Stimulated activated naive CD8-positive, alpha-beta T cell treated with anti-CD3 and anti-CD28 coated beads, Interleukin-15, amount 100 ng/mL, for 72 hours (primary cell): Measurements from ENCODE around the gene SVBP.
"Not testable (repeated sequence)": the region's sequence is repeated elsewhere in the genome, so short reads cannot be mapped to it uniquely, and the experiment has no call there.

Experiments used
- ATAC-seq: fragments of 150-1000 bp; cut with Tn5 transposase; 2 replicates; pipeline ENCODE4 v1.10.0; 2021; ENCODE audit warnings: mild to moderate bottlenecking, moderate library complexity
- DNase-seq, 2 donors: peaks; one replicate each; pipeline ENCODE4 v3.0.0; 2021 to 2022
- H3K27ac Mint-ChIP-seq, 2 donors: one replicate each; pipeline ENCODE4 v1.8.0; 2022; ENCODE audit warnings: mild to moderate bottlenecking in 2 of 2, mixed read lengths in 2 of 2, moderate library complexity in 2 of 2
- H3K27me3 Mint-ChIP-seq: one replicate; pipeline ENCODE4 v1.8.0; 2022; ENCODE audit warnings: mixed read lengths
- H3K4me1 Mint-ChIP-seq: one replicate; pipeline ENCODE4 v1.8.0; 2022; ENCODE audit warnings: mild to moderate bottlenecking, mixed read lengths
- H3K4me3 Mint-ChIP-seq, 2 donors: one replicate each; pipeline ENCODE4 v1.8.0; 2022; ENCODE audit warnings: mild to moderate bottlenecking in 2 of 2, mixed read lengths in 2 of 2, moderate library complexity in 1 of 2
- H3K9me3 Mint-ChIP-seq, 2 donors: one replicate each; pipeline ENCODE4 v1.8.0; 2022; ENCODE audit warnings: mixed read lengths in 2 of 2

The SVBP gene

GRCh38 chr1:42825036-42825851 lies 8.0 kb upstream of the SVBP start:
- no peaks in the 10 kb centered on the region for H3K27me3 Mint-ChIP-seq
- no peaks in the 10 kb centered on the region for H3K9me3 Mint-ChIP-seq
- peaks cover 14% of the 10 kb centered on the region for H3K4me1 Mint-ChIP-seq
- ATAC-seq (no peak), DNase-seq (no peak)
- H3K4me3 Mint-ChIP-seq = no peak overlapping the region
- no peak overlapping the region for H3K27ac Mint-ChIP-seq

- no peak overlapping the region for H3K4me3 Mint-ChIP-seq
- ATAC-seq (no peak), DNase-seq (no peak)
- no peaks in the 10 kb centered on the region for H3K9me3 Mint-ChIP-seq
- H3K27me3 Mint-ChIP-seq = no peaks in the 10 kb centered on the region
- H3K4me1 Mint-ChIP-seq = peaks cover 14% of the 10 kb centered on the region
- no peak overlapping the region for H3K27ac Mint-ChIP-seq
These were observed 7.4 kb upstream of the SVBP start for GRCh38 chr1:42824481-42825035.

GRCh38 chr1:42822800-42823392 lies 5.7 kb upstream of the SVBP start:
- no peak overlapping the region for H3K4me3 Mint-ChIP-seq
- no peaks in the 10 kb centered on the region for H3K9me3 Mint-ChIP-seq
- DNase-seq (no peak), ATAC-seq (no peak)
- H3K27me3 Mint-ChIP-seq = no peaks in the 10 kb centered on the region
- peak overlapping the region in 1 of 2 donors; percentile 45 for H3K27ac Mint-ChIP-seq
- H3K4me1 Mint-ChIP-seq = peaks cover 19% of the 10 kb centered on the region

GRCh38 chr1:42821690-42822089 lies 4.5 kb upstream of the SVBP start:
- Mint-ChIP-seq H3K9me3 (no peaks in the 10 kb centered on the region), H3K4me1 (peaks cover 27% of the 10 kb centered on the region), H3K27ac (no peak overlapping the region), H3K4me3 (no peak overlapping the region), H3K27me3 (no peaks in the 10 kb centered on the region)
- ATAC-seq (no peak), DNase-seq (no peak)

- Mint-ChIP-seq H3K27me3 (no peaks in the 10 kb centered on the region), H3K4me3 (no peak overlapping the region), H3K4me1 (peaks cover 36% of the 10 kb centered on the region), H3K9me3 (no peaks in the 10 kb centered on the region), H3K27ac (no peak overlapping the region)
- DNase-seq (no peak), ATAC-seq (no peak)
These were observed 3.6 kb upstream of the SVBP start for GRCh38 chr1:42820813-42821212.

GRCh38 chr1:42817976-42818375 lies 779 bp upstream of the SVBP start:
- peaks cover 35% of the 10 kb centered on the region for H3K4me1 Mint-ChIP-seq
- DNase-seq (no peak), ATAC-seq (no peak)
- H3K4me3 Mint-ChIP-seq = peak overlapping the region in 1 of 2 donors; percentile 19
- no peaks in the 10 kb centered on the region for H3K9me3 Mint-ChIP-seq
- no peak overlapping the region for H3K27ac Mint-ChIP-seq
- no peaks in the 10 kb centered on the region for H3K27me3 Mint-ChIP-seq

GRCh38 chr1:42817440-42817767 lies 207 bp upstream of the SVBP start:
- no peak for ATAC-seq
- no peak overlapping the region for H3K27ac Mint-ChIP-seq

GRCh38 chr1:42815941-42816584 lies 1.1 kb downstream of the SVBP start:
- DNase-seq = peak in 1 of 2 donors; percentile 14
- H3K4me1 Mint-ChIP-seq = peaks cover 30% of the 10 kb centered on the region
- H3K27ac Mint-ChIP-seq = peak overlapping the region; percentile 23 to 87
- H3K27me3 Mint-ChIP-seq = no peaks in the 10 kb centered on the region
- no peaks in the 10 kb centered on the region for H3K9me3 Mint-ChIP-seq
- peak overlapping the region; percentile 91 to 92 for H3K4me3 Mint-ChIP-seq
- peak; percentile 8 for ATAC-seq

More at GRCh38 chr1:42817440-42817767, 207 bp upstream of the SVBP start:
- H3K4me3 Mint-ChIP-seq = peak overlapping the region; percentile 91 to 92
- no peaks in the 10 kb centered on the region for H3K9me3 Mint-ChIP-seq
- DNase-seq = no peak
- H3K4me1 Mint-ChIP-seq = peaks cover 30% of the 10 kb centered on the region
- no peaks in the 10 kb centered on the region for H3K27me3 Mint-ChIP-seq

GRCh38 chr1:42814815-42815214 lies 2.4 kb downstream of the SVBP start:
- peaks cover 23% of the 10 kb centered on the region for H3K4me1 Mint-ChIP-seq
- DNase-seq, H3K27ac Mint-ChIP-seq, H3K4me3 Mint-ChIP-seq, ATAC-seq, H3K9me3 Mint-ChIP-seq, H3K27me3 Mint-ChIP-seq: not testable (repeated sequence)

- no peak overlapping the region for H3K4me3 Mint-ChIP-seq
- DNase-seq (no peak), ATAC-seq (no peak)
- no peaks in the 10 kb centered on the region for H3K27me3 Mint-ChIP-seq
- H3K4me1 Mint-ChIP-seq = no peaks in the 10 kb centered on the region
- H3K9me3 Mint-ChIP-seq = no peaks in the 10 kb centered on the region
- no peak overlapping the region for H3K27ac Mint-ChIP-seq
These were observed 10.0 kb downstream of the SVBP start for GRCh38 chr1:42807056-42807668.

- DNase-seq = no peak
- Mint-ChIP-seq H3K9me3 (no peaks in the 10 kb centered on the region), H3K27me3 (no peaks in the 10 kb centered on the region), H3K27ac (peak overlapping the region in 1 of 2 donors; percentile 12), H3K4me3 (no peak overlapping the region), H3K4me1 (no peaks in the 10 kb centered on the region)
- no peak for ATAC-seq
These were observed 10.6 kb downstream of the SVBP start for GRCh38 chr1:42806593-42806992.

GRCh38 chr1:42806171-42806570 lies 11.0 kb downstream of the SVBP start:
- no peaks in the 10 kb centered on the region for H3K9me3 Mint-ChIP-seq
- DNase-seq = no peak
- no peak overlapping the region for H3K4me3 Mint-ChIP-seq
- H3K4me1 Mint-ChIP-seq = no peaks in the 10 kb centered on the region
- ATAC-seq = no peak
- no peak overlapping the region for H3K27ac Mint-ChIP-seq
- H3K27me3 Mint-ChIP-seq = no peaks in the 10 kb centered on the region

- ATAC-seq (no peak), DNase-seq (no peak)
- no peaks in the 10 kb centered on the region for H3K4me1 Mint-ChIP-seq
- H3K27me3 Mint-ChIP-seq = no peaks in the 10 kb centered on the region
- no peak overlapping the region for H3K4me3 Mint-ChIP-seq
- no peak overlapping the region for H3K27ac Mint-ChIP-seq
- no peaks in the 10 kb centered on the region for H3K9me3 Mint-ChIP-seq
These were observed 15.2 kb downstream of the SVBP start for GRCh38 chr1:42801832-42802473.

GRCh38 chr1:42797979-42798378 lies 19.2 kb downstream of the SVBP start:
- Mint-ChIP-seq H3K27me3 (no peaks in the 10 kb centered on the region), H3K4me3 (no peak overlapping the region), H3K27ac (no peak overlapping the region), H3K9me3 (no peaks in the 10 kb centered on the region), H3K4me1 (no peaks in the 10 kb centered on the region)
- no peak for ATAC-seq
- DNase-seq = no peak

GRCh38 chr1:42797414-42797813 lies 19.8 kb downstream of the SVBP start:
- no peak for DNase-seq
- no peak overlapping the region for H3K4me3 Mint-ChIP-seq
- ATAC-seq = no peak
- H3K9me3 Mint-ChIP-seq = no peaks in the 10 kb centered on the region
- no peak overlapping the region for H3K27ac Mint-ChIP-seq
- H3K27me3 Mint-ChIP-seq = no peaks in the 10 kb centered on the region
- H3K4me1 Mint-ChIP-seq = no peaks in the 10 kb centered on the region
